ENCODE measurements around the gene TTLL9. TPM values are rescaled to one million over a fixed set of nuclear protein-coding genes. Genes with fewer than 3 reads are reported as not detected.

The TTLL9 gene
- polyA plus RNA-seq, 3 donors, result 0.21 TPM; not detected in 2

DNA sequence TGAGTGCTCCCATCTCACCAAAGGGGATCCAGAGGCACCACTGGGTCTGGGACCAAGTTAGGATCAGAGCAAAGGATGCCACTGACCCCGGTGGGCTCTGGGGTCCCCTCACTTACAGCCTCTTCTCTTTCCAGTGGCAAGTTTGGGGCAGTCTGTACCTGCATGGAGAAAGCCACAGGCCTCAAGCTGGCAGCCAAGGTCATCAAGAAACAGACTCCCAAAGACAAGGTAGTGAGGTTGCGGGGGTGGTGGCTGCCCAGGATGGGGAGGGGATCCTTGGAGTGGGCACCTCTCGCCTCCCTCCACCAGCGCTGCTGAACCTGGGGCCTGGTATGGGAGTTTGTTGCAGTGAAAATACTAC is 46.3 kb upstream of the TTLL9 start:
- Mint-ChIP-seq H3K9me3 (peaks cover 0 to 2% (median 0%) of the 10 kb centered on the region in 7 donors), H3K27me3 (ENCODE audit: low read depth in 3 of 3) (peaks cover 2 to 8% (median 8%) of the 10 kb centered on the region in 3 donors), H3K36me3 (no peaks in the 10 kb centered on the region), H3K27ac (no peak overlapping the region), H3K4me3 (no peak overlapping the region), H3K4me1 (peaks cover 4% of the 10 kb centered on the region)
- Histone ChIP-seq H3K36me3 (replicated peaks in 1 of 2; ENCODE audit: control insufficient read depth in 1 of 2, insufficient read depth in 2 of 2, low read length in 2 of 2) (no peaks in the 10 kb centered on the region), H3K79me2 (ENCODE audit: insufficient read depth, low read length) (no peaks in the 10 kb centered on the region), H4K20me1 (ENCODE audit: insufficient read depth, low read length) (no peaks in the 10 kb centered on the region), H3K27me3 (ENCODE audit: control insufficient read depth in 2 of 2, insufficient read depth in 2 of 2, low read length in 2 of 2) (peaks cover 0 to 6% of the 10 kb centered on the region in 2 donors), H3K9me3 (replicated peaks in 1 of 2; ENCODE audit: control insufficient read depth in 1 of 2, insufficient read depth in 1 of 2, low read length in 2 of 2) (no peaks in the 10 kb centered on the region), H3K9ac (ENCODE audit: insufficient read depth, low read length, poor library complexity, severe bottlenecking) (no peak overlapping the region), H3K4me1 (ENCODE audit: control insufficient read depth in 1 of 2, insufficient read depth in 2 of 2, low read length in 2 of 2) (peaks cover 3 to 9% of the 10 kb centered on the region in 2 donors), H2AFZ (ENCODE audit: insufficient read depth, low read depth, low read length, poor library complexity, severe bottlenecking) (no peak overlapping the region), H3K27ac (ENCODE audit: low read depth in 1 of 2, low read length in 2 of 2) (no peak overlapping the region), H3K4me3 (replicated peaks in 1 of 3; ENCODE audit: low read depth in 2 of 3, low read length in 3 of 3) (no peak overlapping the region), H3K4me2 (replicated peaks; ENCODE audit: extremely low read depth, low read length, poor library complexity, severe bottlenecking) (no peak overlapping the region)
- TF ChIP-seq, protein P1, sequence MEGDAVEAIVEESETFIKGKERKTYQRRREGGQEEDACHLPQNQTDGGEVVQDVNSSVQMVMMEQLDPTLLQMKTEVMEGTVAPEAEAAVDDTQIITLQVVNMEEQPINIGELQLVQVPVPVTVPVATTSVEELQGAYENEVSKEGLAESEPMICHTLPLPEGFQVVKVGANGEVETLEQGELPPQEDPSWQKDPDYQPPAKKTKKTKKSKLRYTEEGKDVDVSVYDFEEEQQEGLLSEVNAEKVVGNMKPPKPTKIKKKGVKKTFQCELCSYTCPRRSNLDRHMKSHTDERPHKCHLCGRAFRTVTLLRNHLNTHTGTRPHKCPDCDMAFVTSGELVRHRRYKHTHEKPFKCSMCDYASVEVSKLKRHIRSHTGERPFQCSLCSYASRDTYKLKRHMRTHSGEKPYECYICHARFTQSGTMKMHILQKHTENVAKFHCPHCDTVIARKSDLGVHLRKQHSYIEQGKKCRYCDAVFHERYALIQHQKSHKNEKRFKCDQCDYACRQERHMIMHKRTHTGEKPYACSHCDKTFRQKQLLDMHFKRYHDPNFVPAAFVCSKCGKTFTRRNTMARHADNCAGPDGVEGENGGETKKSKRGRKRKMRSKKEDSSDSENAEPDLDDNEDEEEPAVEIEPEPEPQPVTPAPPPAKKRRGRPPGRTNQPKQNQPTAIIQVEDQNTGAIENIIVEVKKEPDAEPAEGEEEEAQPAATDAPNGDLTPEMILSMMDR (IDR thresholded peaks at IDR 0.05), result no peak
- no peak for DNase-seq
- no CpG with 5 or more reads among the region's 4 CpGs for WGBS (ENCODE audit: insufficient coverage)
- intact Hi-C loops (cut with micrococcal nuclease), result loop anchor here in 1 of 2 donors (5.0 to 10.0 kb wide), 2 partner anchors 128 to 211 kb away; partner anchors contain the start of gene PDRG1

DNA sequence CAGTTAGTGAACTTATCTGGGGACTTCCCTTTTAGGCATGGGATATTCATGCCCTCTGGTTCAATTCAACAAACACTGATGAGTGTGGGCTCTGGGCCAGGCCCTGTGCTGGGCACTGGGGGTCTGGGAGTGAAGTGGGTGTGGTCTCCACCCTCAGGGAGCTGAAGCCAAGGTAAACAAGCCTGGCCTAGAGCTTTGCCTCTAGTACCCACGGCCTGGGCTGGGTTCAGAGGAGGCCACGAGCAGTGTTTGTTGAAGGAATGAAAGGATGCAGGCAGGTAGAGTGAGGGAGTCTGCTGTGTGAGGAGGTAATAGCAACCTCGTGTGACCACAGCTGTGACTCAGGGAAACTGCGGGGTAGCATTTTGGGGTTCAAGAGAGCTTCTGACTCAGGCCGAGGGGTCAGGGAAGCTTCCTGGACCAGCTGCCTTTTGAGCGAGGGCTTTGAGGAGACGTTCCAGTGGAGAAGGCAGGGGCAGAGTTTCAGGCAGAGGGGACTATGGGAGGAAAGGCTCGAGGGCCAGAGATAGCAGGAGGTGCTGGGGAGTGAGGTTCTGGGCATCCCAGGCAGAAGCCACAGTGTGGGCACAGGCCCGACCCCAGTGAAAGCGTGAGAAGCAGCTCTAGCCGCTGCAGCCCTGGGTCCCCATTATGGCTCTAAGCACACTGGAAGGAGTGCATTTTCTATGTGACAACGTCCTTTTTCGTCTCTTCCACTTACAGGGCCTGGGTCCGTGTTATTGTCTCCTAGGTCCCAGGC is 45.7 kb upstream of the TTLL9 start:
- no peak overlapping the region for H3K27ac ChIP-seq (ENCODE audit: low read depth in 1 of 2, low read length in 2 of 2)
- no peak for DNase-seq
- peaks cover 3 to 9% of the 10 kb centered on the region in 2 donors for H3K4me1 ChIP-seq (ENCODE audit: control insufficient read depth in 1 of 2, insufficient read depth in 2 of 2, low read length in 2 of 2)
- no peak overlapping the region for H3K4me3 Mint-ChIP-seq
- no peaks in the 10 kb centered on the region for H4K20me1 ChIP-seq (ENCODE audit: insufficient read depth, low read length)
- no peaks in the 10 kb centered on the region for H3K36me3 ChIP-seq (replicated peaks in 1 of 2; ENCODE audit: control insufficient read depth in 1 of 2, insufficient read depth in 2 of 2, low read length in 2 of 2)
- 88% methylated on average over 14 of the region's 14 CpGs for WGBS (ENCODE audit: insufficient coverage)
- H3K4me2 ChIP-seq (replicated peaks; ENCODE audit: extremely low read depth, low read length, poor library complexity, severe bottlenecking), result no peak overlapping the region
- H3K4me3 ChIP-seq (replicated peaks in 1 of 3; ENCODE audit: low read depth in 2 of 3, low read length in 3 of 3), result no peak overlapping the region
- H3K27me3 ChIP-seq (ENCODE audit: control insufficient read depth in 2 of 2, insufficient read depth in 2 of 2, low read length in 2 of 2), result peaks cover 0 to 6% of the 10 kb centered on the region in 2 donors
- no peak overlapping the region for H2AFZ ChIP-seq (ENCODE audit: insufficient read depth, low read depth, low read length, poor library complexity, severe bottlenecking)
- no peaks in the 10 kb centered on the region for H3K36me3 Mint-ChIP-seq
- H3K9me3 ChIP-seq (replicated peaks in 1 of 2; ENCODE audit: control insufficient read depth in 1 of 2, insufficient read depth in 1 of 2, low read length in 2 of 2), result no peaks in the 10 kb centered on the region
- H3K79me2 ChIP-seq (ENCODE audit: insufficient read depth, low read length), result no peaks in the 10 kb centered on the region
- H3K4me1 Mint-ChIP-seq, result peaks cover 4% of the 10 kb centered on the region
- H3K27ac Mint-ChIP-seq, result no peak overlapping the region
- H3K9me3 Mint-ChIP-seq, result peaks cover 0 to 2% (median 0%) of the 10 kb centered on the region in 7 donors
- no peak overlapping the region for H3K9ac ChIP-seq (ENCODE audit: insufficient read depth, low read length, poor library complexity, severe bottlenecking)
- intact Hi-C loops (cut with micrococcal nuclease), result loop anchor here in 1 of 2 donors (5.0 to 10.0 kb wide), 3 partner anchors 128 to 268 kb away; partner anchors contain the start of gene PDRG1
- TF ChIP-seq, protein P1 (IDR thresholded peaks at IDR 0.05), result no peak
- H3K27me3 Mint-ChIP-seq (ENCODE audit: low read depth in 3 of 3), result peaks cover 0 to 8% (median 8%) of the 10 kb centered on the region in 3 donors

All from CD14-positive monocyte (primary cell).